ENCODE results near the gene CAMKMT.

The CAMKMT gene

DNA sequence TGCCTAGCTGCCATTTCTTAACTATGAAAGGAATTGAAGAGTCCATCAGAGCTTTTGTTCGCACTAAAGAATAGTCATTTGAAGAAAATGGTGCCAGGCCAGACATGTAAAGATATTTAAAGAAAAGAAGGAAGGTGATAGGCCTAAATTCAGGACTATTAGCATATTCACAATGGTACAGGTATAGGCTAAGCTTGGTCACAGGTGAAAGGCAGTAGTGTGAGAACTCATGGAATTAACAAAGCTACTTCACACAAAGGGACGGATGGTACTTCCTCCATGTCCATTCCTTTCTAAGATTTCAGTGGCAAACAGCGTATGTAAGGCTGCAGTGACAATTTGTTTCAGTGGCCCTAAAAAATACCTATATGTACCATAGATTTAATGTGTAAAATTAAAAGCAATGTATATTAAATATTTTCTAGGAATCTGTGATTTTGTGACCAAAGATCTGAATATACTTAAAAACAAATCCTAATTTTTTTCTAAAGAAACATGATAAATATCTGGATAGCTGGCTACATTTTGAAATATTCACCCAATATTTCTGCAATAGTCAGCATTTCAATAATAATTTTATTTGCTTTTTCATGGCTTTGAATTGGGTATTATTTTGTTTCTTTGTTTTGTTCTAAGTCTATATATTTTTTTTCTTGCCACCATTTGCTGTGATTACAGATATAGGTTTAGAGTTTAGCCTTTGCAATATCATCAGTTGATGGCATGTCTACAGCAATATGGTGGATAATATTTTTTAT, 116.1 kb downstream of the CAMKMT start:
- TF ChIP-seq CTCF (IDR thresholded peaks at IDR 0.05; ENCODE audit: insufficient read depth, missing control alignments), result no peak
- FAIRE-seq (no peak), DNase-seq (ENCODE audit: insufficient read length, low spot score) (no peak)

DNA sequence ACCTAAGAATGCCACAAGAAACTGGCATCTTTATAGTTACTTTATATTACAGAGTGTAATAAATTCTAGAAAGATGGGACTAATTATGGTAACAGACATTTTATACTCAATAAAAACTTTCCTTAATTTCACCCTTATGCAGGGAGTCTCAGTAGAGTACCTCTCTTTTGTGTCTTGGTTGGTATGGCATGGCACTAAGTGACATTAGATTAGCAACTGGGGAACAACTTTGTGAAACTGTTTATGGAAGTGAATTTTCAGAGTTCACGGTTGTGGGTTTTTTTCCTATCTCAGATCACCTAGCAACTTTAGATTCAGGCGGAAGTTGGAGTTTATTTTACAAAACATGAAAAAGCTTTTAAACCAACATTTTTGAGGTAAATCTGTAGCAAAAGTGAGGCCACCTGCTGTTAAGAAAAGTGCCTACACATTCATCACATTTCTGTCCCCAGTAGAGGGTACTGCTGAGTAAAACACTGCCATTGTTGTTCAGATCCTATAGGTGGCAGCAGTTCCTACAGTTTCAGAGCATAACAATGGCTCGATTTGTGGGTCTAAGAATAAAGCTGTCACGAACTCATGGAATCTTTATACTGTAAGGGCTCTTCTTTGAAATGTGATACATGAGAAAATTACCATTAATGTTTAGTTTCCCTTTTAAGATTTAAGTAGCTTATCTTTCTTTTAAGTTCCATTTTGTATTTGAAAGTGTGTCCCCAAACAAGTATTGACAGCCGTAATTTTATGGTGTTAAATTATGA, 117.6 kb downstream of the CAMKMT start:
- peak; percentile 92 for FAIRE-seq
- TF ChIP-seq CTCF (IDR thresholded peaks at IDR 0.05; ENCODE audit: insufficient read depth, missing control alignments), result peak; percentile 100
- peak; percentile 21 for DNase-seq (ENCODE audit: insufficient read length, low spot score)

GRCh38 chr2:44480068-44480467, 118.3 kb downstream of the CAMKMT start:
- DNase-seq (ENCODE audit: insufficient read length, low spot score) (no peak), FAIRE-seq (peak; percentile 29)
- TF ChIP-seq CTCF (IDR thresholded peaks at IDR 0.05; ENCODE audit: insufficient read depth, missing control alignments), result no peak

GRCh38 chr2:44487052-44487451, 125.3 kb downstream of the CAMKMT start:
- TF ChIP-seq CTCF (IDR thresholded peaks at IDR 0.05; ENCODE audit: insufficient read depth, missing control alignments), result no peak
- DNase-seq (ENCODE audit: insufficient read length, low spot score), result no peak
- FAIRE-seq, result no peak

GRCh38 chr2:44490726-44491125, 129.0 kb downstream of the CAMKMT start:
- no peak for FAIRE-seq
- TF ChIP-seq CTCF (IDR thresholded peaks at IDR 0.05; ENCODE audit: insufficient read depth, missing control alignments), result no peak
- DNase-seq (ENCODE audit: insufficient read length, low spot score), result no peak

- FAIRE-seq, result no peak
- no peak for DNase-seq (ENCODE audit: insufficient read length, low spot score)
- TF ChIP-seq CTCF (IDR thresholded peaks at IDR 0.05; ENCODE audit: insufficient read depth, missing control alignments), result no peak
Observed at GRCh38 chr2:44494006-44494405, 132.3 kb downstream of the CAMKMT start.

DNA sequence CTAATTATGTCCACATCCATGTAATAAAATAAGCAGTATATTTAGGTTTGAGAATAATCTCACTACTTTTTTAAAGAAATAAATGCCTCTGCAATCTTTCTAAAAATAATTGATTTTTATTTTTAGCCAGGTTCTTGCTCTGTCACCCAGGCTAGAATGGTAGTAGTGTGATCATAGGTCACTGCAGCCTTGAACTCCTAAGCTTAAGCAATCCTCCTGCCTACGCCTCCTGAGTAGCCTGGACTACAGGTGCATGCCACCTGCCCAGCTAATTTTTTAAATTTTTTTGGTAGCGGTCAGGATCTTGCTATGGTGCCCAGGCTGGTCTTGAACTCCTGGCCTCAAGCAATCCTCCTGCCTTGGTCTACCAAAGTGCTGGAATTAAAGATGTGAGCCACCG, 133.3 kb downstream of the CAMKMT start:
- FAIRE-seq, result no peak
- TF ChIP-seq CTCF (IDR thresholded peaks at IDR 0.05; ENCODE audit: insufficient read depth, missing control alignments), result no peak
- no peak for DNase-seq (ENCODE audit: insufficient read length, low spot score)

Measured in D721Med (cell line).